Epithelial cell of proximal tubule (primary cell): ENCODE results near the gene PGLYRP4. TPM values are rescaled to one million over a fixed set of nuclear protein-coding genes. Genes with fewer than 3 reads are reported as not detected.

Experiments used
- DNase-seq: peaks from one replicate; pipeline ENCODE4 v3.0.0-alpha.2; 2011; ENCODE audit warnings: low read depth
- H3K4me3 ChIP-seq: 2 replicates; pipeline ENCODE4 v1.5.1; 2011; ENCODE audit warnings: low read depth, mild to moderate bottlenecking, low read length
- total RNA-seq: library from RNA; depleted of rRNA; stranded (reverse); fragments of >200 nt; gene quantifications from 2 replicates; pipeline ENCODE4 v1.2.3, GENCODE V29; 2015
- TF ChIP-seq, protein P1 (sequence below): conservative IDR thresholded peaks from 2 replicates; pipeline ENCODE4 v1.5.1; 2012; ENCODE audit warnings: low read depth, mild to moderate bottlenecking, low read length

PGLYRP4 gene
- total RNA-seq, 1 donor from 2014 or later = not detected

DNA sequence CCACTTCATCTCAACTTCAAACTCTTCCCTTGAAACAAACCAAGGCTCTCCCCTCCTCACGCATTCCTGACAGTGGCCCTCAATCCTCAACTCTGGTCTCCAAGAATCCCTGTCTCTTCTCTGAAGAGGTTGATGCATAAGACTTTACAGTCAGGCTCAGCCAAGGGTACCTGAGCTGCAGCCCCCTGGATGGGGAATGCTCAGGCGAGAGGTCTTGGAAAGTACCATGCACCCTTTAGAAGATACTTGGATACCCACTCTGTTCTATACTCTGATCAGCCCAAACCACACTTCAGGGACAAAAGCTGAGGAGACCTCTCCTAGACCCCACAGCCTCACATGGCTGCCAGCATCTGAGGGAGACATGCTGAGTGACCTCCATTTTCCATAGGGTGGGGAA lies 35.4 kb downstream of the PGLYRP4 start:
- H3K4me3 ChIP-seq = no peak overlapping the region
- TF ChIP-seq, protein P1, sequence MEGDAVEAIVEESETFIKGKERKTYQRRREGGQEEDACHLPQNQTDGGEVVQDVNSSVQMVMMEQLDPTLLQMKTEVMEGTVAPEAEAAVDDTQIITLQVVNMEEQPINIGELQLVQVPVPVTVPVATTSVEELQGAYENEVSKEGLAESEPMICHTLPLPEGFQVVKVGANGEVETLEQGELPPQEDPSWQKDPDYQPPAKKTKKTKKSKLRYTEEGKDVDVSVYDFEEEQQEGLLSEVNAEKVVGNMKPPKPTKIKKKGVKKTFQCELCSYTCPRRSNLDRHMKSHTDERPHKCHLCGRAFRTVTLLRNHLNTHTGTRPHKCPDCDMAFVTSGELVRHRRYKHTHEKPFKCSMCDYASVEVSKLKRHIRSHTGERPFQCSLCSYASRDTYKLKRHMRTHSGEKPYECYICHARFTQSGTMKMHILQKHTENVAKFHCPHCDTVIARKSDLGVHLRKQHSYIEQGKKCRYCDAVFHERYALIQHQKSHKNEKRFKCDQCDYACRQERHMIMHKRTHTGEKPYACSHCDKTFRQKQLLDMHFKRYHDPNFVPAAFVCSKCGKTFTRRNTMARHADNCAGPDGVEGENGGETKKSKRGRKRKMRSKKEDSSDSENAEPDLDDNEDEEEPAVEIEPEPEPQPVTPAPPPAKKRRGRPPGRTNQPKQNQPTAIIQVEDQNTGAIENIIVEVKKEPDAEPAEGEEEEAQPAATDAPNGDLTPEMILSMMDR = no peak
- no peak for DNase-seq

DNA sequence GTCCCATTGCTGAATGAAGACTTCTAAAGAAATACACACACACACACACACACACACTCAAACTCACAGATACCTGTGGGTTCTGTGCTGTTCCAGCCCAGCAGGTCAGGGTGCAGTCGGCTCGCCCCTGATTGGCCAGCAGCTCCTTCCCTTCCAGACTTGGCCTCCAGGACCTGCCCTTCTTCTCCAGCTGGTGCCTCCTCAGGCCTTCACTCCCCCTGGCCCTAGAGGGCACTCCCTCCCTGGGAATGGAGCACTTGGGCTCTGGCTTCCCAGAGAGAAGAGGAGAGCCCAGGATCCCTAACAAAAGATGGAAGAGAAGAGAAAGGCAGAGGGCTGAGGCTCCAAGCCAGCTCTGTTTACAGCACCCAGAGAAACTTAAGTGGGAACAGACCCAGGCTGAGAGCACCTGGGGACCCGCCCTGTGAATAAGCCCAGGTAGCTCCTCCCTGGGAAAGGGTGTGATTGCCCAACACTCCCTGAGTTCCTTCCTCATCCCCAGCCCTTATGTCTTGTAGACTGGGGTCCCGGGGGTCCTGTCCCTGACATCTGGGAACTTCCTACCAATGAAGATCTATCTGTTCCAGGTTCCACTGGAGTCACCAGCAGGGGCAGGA lies 36.0 kb downstream of the PGLYRP4 start, which contains the start of gene PGLYRP3:
PGLYRP3 (minus strand) TSS at position 383 of the 617 bp plus-strand sequence. CDS start 2,287 bp downstream, outside the sequence.
- no peak for DNase-seq
- no peak within 1 kb of the TSS for H3K4me3 ChIP-seq
- TF ChIP-seq, protein P1 = no peak

DNA sequence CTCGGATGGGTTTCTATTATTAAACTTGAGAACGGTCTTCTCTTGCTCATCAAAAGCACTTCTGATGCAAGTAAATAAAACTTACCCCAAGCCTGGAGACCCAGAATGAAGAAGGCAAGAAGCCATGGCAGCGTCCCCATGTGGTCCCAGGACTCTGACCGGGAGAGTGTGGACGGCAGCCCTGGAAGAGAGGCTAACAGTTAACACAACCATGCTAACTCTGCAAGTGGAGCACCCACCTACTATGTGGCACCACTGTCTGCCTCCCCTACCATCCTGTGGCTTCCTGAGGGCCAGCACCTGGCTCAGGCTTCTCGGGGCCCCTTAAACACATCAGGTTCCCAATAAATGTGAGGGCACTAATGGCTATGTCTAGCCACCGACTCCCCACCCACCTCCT lies 38.1 kb downstream of the PGLYRP4 start:
- no peak for DNase-seq
- TF ChIP-seq, protein P1 = no peak
- H3K4me3 ChIP-seq = no peak overlapping the region

DNA sequence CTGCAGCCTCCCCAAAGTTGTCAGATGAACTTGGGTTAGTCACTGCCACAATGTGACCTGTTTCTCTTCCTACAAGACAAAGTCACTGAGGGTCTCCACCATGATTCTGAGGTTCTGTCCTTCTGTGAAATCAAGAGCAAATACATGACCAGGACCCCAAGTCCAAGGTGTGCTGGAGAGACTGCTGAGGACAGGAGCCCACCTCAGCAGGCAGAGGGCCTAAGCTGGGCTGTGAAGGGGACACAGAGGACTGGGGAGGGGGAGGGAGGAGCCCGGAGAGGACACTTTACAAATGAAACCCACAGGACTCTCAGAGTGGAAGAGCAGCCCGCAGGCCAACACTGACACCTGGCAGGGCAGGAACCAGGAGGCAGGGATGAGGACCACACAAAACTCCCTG lies 39.2 kb downstream of the PGLYRP4 start:
- DNase-seq = no peak
- H3K4me3 ChIP-seq = no peak overlapping the region
- TF ChIP-seq, protein P1 = no peak

DNA sequence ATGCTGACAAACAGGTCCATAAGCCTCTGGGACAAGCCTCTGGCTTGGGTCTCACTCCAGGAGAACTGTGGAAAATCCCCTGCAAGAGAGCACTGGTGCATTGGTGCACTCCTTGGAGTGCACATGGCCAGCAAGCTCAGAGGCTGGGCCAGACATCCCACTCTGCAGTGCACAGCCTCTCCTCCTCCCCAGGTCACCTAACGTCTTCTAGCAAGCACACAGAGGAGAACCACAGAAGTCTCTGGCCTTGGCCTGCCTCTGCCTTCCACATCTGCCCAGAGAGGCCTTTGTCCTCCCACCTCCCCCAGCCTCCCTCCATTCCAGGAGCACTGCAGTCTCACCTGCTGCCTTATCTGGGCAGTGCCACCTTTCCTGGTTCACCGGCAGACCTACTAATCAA lies 40.1 kb downstream of the PGLYRP4 start:
- TF ChIP-seq, protein P1 = no peak
- H3K4me3 ChIP-seq = no peak overlapping the region

DNA sequence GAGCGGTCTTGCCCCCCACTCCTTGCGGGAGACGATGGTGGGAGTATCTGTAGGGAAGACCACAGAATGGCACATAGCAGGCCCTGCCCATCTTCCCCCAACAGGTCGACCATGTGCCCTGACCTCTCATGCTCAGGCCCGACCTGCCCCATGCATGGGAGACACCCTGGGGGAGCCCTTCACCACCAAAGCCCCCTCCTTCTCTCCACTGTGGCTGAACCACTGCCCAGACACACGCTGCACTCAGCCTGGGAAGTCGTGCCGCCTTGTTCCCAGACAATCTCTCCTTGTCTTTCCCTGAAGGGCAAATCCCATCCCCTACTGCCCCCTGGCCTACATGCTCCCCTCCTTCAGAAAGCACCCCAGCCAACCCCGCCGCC lies 41.4 kb downstream of the PGLYRP4 start:
- no peak for DNase-seq
- TF ChIP-seq, protein P1 = no peak

More for the DNA sequence above, 40.1 kb downstream of the PGLYRP4 start:
- no peak for DNase-seq

More for the DNA sequence above, 41.4 kb downstream of the PGLYRP4 start:
- H3K4me3 ChIP-seq = no peak overlapping the region
